ENCODE data around the gene TMEM138. TPM values are rescaled to one million over a fixed set of nuclear protein-coding genes. Genes with fewer than 3 reads are reported as not detected.

Gene TMEM138
- total and polyA plus RNA-seq, 4 donors, result 13.5 to 39.6 (median 24.2) TPM

DNA sequence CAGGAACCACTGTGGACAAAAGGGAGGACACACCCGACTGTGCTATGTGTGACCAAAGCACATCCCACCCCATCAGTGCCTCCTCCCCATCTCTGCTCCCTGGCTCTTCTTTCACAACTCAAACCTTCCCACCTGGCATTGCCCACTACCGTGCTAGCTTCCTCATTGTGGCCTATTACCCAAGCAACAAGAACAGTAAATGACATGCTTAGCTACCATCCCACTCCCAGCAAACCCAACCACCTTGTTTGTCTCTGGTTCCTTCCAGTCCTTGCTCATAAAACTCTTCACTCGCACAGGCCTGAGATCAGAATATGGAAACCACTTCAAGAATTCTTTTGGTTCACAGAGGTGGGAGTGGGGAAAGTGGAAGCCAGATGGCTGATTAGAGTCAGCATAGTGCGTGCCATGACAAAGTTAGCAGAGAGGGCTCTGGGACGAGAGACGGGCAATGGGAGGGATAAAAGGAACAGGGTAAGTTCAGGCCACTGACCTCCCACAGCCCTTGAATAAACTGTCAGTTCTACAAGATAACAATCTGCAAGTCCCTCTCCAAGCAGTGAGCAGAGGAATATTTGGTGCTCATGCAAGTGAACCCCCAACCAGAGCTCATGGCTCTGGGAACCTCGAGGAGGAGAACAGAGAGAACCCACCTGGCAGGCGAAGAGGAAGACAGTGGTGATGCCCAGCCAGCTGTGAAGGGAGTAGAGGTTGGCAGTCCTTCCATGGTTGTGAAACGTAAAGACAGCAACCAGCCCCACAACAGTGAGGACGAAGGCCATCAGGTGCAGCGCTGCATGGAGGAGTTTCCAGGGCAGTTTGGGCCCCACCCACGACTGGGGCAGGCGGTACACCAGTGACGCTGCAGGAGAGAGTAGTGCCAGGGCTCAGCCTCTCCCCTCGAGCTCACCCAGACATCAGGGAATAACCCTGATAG, 8.8 kb upstream of the TMEM138 start:
- Histone ChIP-seq H3K4me1 (ENCODE audit: control insufficient read depth in 4 of 4, insufficient read depth in 4 of 4, low read length in 3 of 4) (peaks cover 0 to 11% (median 3%) of the 10 kb centered on the region in 4 donors), H3K36me3 (ENCODE audit: control insufficient read depth in 4 of 4, insufficient read depth in 3 of 4, low read depth in 1 of 4, low read length in 3 of 4) (peaks cover 3 to 11% (median 7%) of the 10 kb centered on the region in 4 donors), H3K27me3 (ENCODE audit: control insufficient read depth in 4 of 4, insufficient read depth in 4 of 4, low read length in 3 of 4) (no peaks in the 10 kb centered on the region), H3K27ac (ENCODE audit: low read depth in 1 of 2, low read length in 2 of 2) (peak overlapping the region in 1 of 2 donors; percentile 19), H3K4me3 (ENCODE audit: low read depth in 1 of 3, low read length in 3 of 3) (no peak overlapping the region), H3K9ac (ENCODE audit: low read depth in 1 of 2, low read length in 2 of 2) (no peak overlapping the region), H3K9me3 (ENCODE audit: control insufficient read depth in 4 of 4, low read length in 3 of 4) (no peaks in the 10 kb centered on the region)
- WGBS, result 57% methylated on average over 15 of the region's 15 CpGs
- DNase-seq (ENCODE audit: low spot score), result no peak
- TF ChIP-seq RXRA (IDR thresholded peaks at IDR 0.05), result peak; percentile 38 to 76
- peak; percentile 26 to 72 for TF ChIP-seq HNF4A (conservative IDR thresholded peaks at IDR 0.05)
- TF ChIP-seq GABPA (IDR thresholded peaks at IDR 0.05 in 1 of 2, conservative IDR thresholded peaks at IDR 0.05 in 1 of 2), result peak in 1 of 2 donors; percentile 26
- peak; percentile 49 for TF ChIP-seq YY1 (IDR thresholded peaks at IDR 0.05)
- peak; percentile 12 for TF ChIP-seq SP1 (IDR thresholded peaks at IDR 0.05)
- no peak for TF ChIP-seq FOXA1 (IDR thresholded peaks at IDR 0.05)
- TF ChIP-seq JUND (IDR thresholded peaks at IDR 0.05), result no peak

DNA sequence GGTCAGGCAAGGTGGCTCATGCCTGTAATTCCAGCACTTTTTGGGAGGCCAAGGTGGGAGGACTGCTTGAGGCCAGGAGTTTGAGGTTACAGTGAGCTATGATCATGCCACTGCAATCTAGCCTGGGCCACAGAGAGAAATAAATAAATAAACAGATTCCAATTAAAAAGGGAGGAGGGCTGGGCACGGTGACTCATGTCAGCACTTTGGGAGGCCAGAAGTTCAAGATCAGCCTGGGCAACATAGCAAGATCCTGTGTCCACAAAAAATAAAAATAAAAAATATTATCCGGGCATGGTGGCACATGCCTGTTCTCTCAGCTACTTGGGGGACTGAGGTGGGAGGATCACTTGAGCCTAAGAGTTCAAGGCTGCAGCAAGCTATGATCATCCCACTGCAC, 8.0 kb upstream of the TMEM138 start:
- 90% methylated on average over 2 of the region's 2 CpGs for WGBS
- Histone ChIP-seq H3K9ac (ENCODE audit: low read depth in 1 of 2, low read length in 2 of 2) (no peak overlapping the region), H3K4me1 (ENCODE audit: control insufficient read depth in 4 of 4, insufficient read depth in 4 of 4, low read length in 3 of 4) (peaks cover 0 to 11% (median 3%) of the 10 kb centered on the region in 4 donors), H3K27ac (ENCODE audit: low read depth in 1 of 2, low read length in 2 of 2) (peak overlapping the region in 1 of 2 donors; percentile 19), H3K36me3 (ENCODE audit: control insufficient read depth in 4 of 4, insufficient read depth in 3 of 4, low read depth in 1 of 4, low read length in 3 of 4) (peaks cover 3 to 11% (median 7%) of the 10 kb centered on the region in 4 donors), H3K27me3 (ENCODE audit: control insufficient read depth in 4 of 4, insufficient read depth in 4 of 4, low read length in 3 of 4) (no peaks in the 10 kb centered on the region), H3K9me3 (ENCODE audit: control insufficient read depth in 4 of 4, low read length in 3 of 4) (no peaks in the 10 kb centered on the region), H3K4me3 (ENCODE audit: low read depth in 1 of 3, low read length in 3 of 3) (no peak overlapping the region)
- TF ChIP-seq, protein P1, sequence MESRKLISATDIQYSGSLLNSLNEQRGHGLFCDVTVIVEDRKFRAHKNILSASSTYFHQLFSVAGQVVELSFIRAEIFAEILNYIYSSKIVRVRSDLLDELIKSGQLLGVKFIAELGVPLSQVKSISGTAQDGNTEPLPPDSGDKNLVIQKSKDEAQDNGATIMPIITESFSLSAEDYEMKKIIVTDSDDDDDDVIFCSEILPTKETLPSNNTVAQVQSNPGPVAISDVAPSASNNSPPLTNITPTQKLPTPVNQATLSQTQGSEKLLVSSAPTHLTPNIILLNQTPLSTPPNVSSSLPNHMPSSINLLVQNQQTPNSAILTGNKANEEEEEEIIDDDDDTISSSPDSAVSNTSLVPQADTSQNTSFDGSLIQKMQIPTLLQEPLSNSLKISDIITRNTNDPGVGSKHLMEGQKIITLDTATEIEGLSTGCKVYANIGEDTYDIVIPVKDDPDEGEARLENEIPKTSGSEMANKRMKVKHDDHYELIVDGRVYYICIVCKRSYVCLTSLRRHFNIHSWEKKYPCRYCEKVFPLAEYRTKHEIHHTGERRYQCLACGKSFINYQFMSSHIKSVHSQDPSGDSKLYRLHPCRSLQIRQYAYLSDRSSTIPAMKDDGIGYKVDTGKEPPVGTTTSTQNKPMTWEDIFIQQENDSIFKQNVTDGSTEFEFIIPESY (IDR thresholded peaks at IDR 0.05), result no peak
- TF ChIP-seq, protein P2, sequence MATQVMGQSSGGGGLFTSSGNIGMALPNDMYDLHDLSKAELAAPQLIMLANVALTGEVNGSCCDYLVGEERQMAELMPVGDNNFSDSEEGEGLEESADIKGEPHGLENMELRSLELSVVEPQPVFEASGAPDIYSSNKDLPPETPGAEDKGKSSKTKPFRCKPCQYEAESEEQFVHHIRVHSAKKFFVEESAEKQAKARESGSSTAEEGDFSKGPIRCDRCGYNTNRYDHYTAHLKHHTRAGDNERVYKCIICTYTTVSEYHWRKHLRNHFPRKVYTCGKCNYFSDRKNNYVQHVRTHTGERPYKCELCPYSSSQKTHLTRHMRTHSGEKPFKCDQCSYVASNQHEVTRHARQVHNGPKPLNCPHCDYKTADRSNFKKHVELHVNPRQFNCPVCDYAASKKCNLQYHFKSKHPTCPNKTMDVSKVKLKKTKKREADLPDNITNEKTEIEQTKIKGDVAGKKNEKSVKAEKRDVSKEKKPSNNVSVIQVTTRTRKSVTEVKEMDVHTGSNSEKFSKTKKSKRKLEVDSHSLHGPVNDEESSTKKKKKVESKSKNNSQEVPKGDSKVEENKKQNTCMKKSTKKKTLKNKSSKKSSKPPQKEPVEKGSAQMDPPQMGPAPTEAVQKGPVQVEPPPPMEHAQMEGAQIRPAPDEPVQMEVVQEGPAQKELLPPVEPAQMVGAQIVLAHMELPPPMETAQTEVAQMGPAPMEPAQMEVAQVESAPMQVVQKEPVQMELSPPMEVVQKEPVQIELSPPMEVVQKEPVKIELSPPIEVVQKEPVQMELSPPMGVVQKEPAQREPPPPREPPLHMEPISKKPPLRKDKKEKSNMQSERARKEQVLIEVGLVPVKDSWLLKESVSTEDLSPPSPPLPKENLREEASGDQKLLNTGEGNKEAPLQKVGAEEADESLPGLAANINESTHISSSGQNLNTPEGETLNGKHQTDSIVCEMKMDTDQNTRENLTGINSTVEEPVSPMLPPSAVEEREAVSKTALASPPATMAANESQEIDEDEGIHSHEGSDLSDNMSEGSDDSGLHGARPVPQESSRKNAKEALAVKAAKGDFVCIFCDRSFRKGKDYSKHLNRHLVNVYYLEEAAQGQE (IDR thresholded peaks at IDR 0.05), result no peak
- TF ChIP-seq HNF4G (IDR thresholded peaks at IDR 0.05) (no peak), TAF1 (conservative IDR thresholded peaks at IDR 0.05) (no peak), JUND (IDR thresholded peaks at IDR 0.05) (no peak), RXRA (IDR thresholded peaks at IDR 0.05) (no peak), YY1 (IDR thresholded peaks at IDR 0.05) (no peak), HNF4A (conservative IDR thresholded peaks at IDR 0.05) (no peak), NR2F2 (IDR thresholded peaks at IDR 0.05) (no peak), EGR1 (IDR thresholded peaks at IDR 0.05; ENCODE audit: low read depth in 2 of 2) (no peak), RAD21 (IDR thresholded peaks at IDR 0.05) (no peak), GABPA (IDR thresholded peaks at IDR 0.05 in 1 of 2, conservative IDR thresholded peaks at IDR 0.05 in 1 of 2) (no peak), FOXA2 (IDR thresholded peaks at IDR 0.05) (no peak), SP1 (IDR thresholded peaks at IDR 0.05) (no peak), FOXA1 (IDR thresholded peaks at IDR 0.05) (no peak)
- TF ChIP-seq, protein P3, sequence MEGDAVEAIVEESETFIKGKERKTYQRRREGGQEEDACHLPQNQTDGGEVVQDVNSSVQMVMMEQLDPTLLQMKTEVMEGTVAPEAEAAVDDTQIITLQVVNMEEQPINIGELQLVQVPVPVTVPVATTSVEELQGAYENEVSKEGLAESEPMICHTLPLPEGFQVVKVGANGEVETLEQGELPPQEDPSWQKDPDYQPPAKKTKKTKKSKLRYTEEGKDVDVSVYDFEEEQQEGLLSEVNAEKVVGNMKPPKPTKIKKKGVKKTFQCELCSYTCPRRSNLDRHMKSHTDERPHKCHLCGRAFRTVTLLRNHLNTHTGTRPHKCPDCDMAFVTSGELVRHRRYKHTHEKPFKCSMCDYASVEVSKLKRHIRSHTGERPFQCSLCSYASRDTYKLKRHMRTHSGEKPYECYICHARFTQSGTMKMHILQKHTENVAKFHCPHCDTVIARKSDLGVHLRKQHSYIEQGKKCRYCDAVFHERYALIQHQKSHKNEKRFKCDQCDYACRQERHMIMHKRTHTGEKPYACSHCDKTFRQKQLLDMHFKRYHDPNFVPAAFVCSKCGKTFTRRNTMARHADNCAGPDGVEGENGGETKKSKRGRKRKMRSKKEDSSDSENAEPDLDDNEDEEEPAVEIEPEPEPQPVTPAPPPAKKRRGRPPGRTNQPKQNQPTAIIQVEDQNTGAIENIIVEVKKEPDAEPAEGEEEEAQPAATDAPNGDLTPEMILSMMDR (IDR thresholded peaks at IDR 0.05; ENCODE audit: low read depth, low read length, missing input control), result no peak
- TF ChIP-seq, protein P4, sequence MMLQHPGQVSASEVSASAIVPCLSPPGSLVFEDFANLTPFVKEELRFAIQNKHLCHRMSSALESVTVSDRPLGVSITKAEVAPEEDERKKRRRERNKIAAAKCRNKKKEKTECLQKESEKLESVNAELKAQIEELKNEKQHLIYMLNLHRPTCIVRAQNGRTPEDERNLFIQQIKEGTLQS (IDR thresholded peaks at IDR 0.05), result no peak
- TF ChIP-seq, protein P5, sequence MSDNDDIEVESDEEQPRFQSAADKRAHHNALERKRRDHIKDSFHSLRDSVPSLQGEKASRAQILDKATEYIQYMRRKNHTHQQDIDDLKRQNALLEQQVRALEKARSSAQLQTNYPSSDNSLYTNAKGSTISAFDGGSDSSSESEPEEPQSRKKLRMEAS (IDR thresholded peaks at IDR 0.05), result no peak
- DNase-seq (ENCODE audit: low spot score), result no peak
